Measurements from ENCODE around the gene HSD17B2.

The HSD17B2 gene

GRCh38 chr16:82082543-82083244 lies 47.6 kb downstream of the HSD17B2 start:
- no peak for DNase-seq (ENCODE audit: extremely low read depth, low read depth)
- no peak for TF ChIP-seq CTCF (IDR thresholded peaks at IDR 0.05; ENCODE audit: low read depth, low read length, missing control alignments)
- H3K4me3 ChIP-seq (replicated peaks; ENCODE audit: low read depth, low read length) = no peak overlapping the region

GRCh38 chr16:82083710-82084353 lies 48.8 kb downstream of the HSD17B2 start:
- TF ChIP-seq CTCF (IDR thresholded peaks at IDR 0.05; ENCODE audit: low read depth, low read length, missing control alignments) = no peak
- DNase-seq (ENCODE audit: extremely low read depth, low read depth) = no peak
- no peak overlapping the region for H3K4me3 ChIP-seq (replicated peaks; ENCODE audit: low read depth, low read length)

- no peak overlapping the region for H3K4me3 ChIP-seq (replicated peaks; ENCODE audit: low read depth, low read length)
- no peak for DNase-seq (ENCODE audit: extremely low read depth, low read depth)
- no peak for TF ChIP-seq CTCF (IDR thresholded peaks at IDR 0.05; ENCODE audit: low read depth, low read length, missing control alignments)
Observed at GRCh38 chr16:82085011-82085779, 50.1 kb downstream of the HSD17B2 start.

GRCh38 chr16:82088483-82088882 lies 53.4 kb downstream of the HSD17B2 start:
- no peak for TF ChIP-seq CTCF (IDR thresholded peaks at IDR 0.05; ENCODE audit: low read depth, low read length, missing control alignments)
- H3K4me3 ChIP-seq (replicated peaks; ENCODE audit: low read depth, low read length) = no peak overlapping the region
- no peak for DNase-seq (ENCODE audit: extremely low read depth, low read depth)

- H3K4me3 ChIP-seq (replicated peaks; ENCODE audit: low read depth, low read length) = no peak overlapping the region
- no peak for DNase-seq (ENCODE audit: extremely low read depth, low read depth)
- no peak for TF ChIP-seq CTCF (IDR thresholded peaks at IDR 0.05; ENCODE audit: low read depth, low read length, missing control alignments)
Observed at GRCh38 chr16:82091241-82091640, 56.2 kb downstream of the HSD17B2 start.

- DNase-seq (ENCODE audit: extremely low read depth, low read depth) = no peak
Observed at GRCh38 chr16:82092711-82093110, 57.7 kb downstream of the HSD17B2 start.

More at GRCh38 chr16:82092711-82093110, 57.7 kb downstream of the HSD17B2 start:
- H3K4me3 ChIP-seq (replicated peaks; ENCODE audit: low read depth, low read length) = no peak overlapping the region
- TF ChIP-seq CTCF (IDR thresholded peaks at IDR 0.05; ENCODE audit: low read depth, low read length, missing control alignments) = no peak

All from HFF-Myc (cell line).